Hepatocyte (in vitro differentiated cells): ENCODE data around the gene TBC1D1.

Experiments
- EZH2phosphoT487 ChIP-seq: fragments of 200-600 bp; sonication (generic); IDR thresholded peaks from one replicate; pipeline ENCODE4 v1.6.1; 2018; ENCODE audit warnings: antibody characterized with exemption, mild to moderate bottlenecking, low read depth, moderate library complexity; ENCODE audit not compliant: unreplicated experiment, severe bottlenecking
- TF ChIP-seq, protein P1 (sequence below): fragments of 200-600 bp; sonication (generic); IDR thresholded peaks from 2 replicates; pipeline ENCODE4 v1.5.1; 2016; ENCODE audit warnings: antibody characterized with exemption, mild to moderate bottlenecking; ENCODE audit not compliant: poor library complexity

DNA sequence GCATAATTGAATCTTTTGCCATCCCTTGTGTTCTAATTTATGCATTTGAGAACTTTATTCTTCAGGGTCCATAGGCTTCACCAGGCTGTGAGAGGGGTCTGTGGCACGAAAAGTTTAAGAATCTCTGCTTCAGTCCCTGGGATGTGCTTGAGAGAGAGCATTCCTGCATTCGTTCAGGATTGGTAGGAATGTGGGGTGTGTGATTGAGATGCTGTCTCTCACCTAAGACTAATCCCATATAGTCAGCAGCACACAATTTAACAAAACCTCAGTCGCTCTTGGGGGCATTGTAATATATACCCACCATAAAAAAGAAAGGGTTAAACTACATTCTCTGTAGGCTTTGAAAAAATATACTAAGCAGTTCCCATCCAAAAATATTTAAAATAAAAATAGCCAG lies 111.0 kb downstream of the TBC1D1 start:
- TF ChIP-seq, protein P1, sequence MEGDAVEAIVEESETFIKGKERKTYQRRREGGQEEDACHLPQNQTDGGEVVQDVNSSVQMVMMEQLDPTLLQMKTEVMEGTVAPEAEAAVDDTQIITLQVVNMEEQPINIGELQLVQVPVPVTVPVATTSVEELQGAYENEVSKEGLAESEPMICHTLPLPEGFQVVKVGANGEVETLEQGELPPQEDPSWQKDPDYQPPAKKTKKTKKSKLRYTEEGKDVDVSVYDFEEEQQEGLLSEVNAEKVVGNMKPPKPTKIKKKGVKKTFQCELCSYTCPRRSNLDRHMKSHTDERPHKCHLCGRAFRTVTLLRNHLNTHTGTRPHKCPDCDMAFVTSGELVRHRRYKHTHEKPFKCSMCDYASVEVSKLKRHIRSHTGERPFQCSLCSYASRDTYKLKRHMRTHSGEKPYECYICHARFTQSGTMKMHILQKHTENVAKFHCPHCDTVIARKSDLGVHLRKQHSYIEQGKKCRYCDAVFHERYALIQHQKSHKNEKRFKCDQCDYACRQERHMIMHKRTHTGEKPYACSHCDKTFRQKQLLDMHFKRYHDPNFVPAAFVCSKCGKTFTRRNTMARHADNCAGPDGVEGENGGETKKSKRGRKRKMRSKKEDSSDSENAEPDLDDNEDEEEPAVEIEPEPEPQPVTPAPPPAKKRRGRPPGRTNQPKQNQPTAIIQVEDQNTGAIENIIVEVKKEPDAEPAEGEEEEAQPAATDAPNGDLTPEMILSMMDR, result no peak
- no peak for TF ChIP-seq EZH2phosphoT487
